NCI-H1436 (cell line): ENCODE results near the gene MAP3K10.
"Not testable (repeated sequence)": the region's sequence is repeated elsewhere in the genome, so short reads cannot be mapped to it uniquely, and the experiment has no call there.

ENCODE experiments used
- DNase-seq: peaks from one replicate; lab custom pipeline; 2025; lab: John Stamatoyannopoulos, UW

Gene MAP3K10

GRCh38 chr19:40190891-40191835 lies at the start of gene MAP3K10:
TSS of gene MAP3K10 (plus strand) at chr19:40191426. CDS start at chr19:40192032, 606 bp downstream.
- no peak for DNase-seq

- DNase-seq = no peak
Measured at GRCh38 chr19:40141551-40141950, 49.7 kb upstream of the MAP3K10 start.

DNA sequence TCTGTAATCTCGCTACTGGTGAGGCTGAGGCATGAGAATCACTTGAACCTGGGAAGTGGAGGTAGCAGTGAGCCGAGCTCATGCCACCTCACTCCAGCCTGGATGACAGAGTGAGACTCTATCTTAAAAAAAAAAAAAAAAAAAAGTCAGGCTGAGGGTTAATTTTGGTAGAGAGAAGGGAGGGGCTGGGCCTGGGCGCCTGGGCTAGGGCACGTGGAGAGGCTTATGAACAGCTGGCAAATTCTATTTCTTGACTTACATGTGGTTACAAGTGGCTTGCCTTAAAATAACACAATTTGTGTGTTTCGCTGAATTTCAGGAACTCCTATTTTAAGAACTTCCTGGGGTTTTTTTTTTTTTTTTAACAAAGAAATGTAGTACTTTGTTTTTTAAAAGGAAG lies 47.6 kb upstream of the MAP3K10 start:
- no peak for DNase-seq

GRCh38 chr19:40144151-40144550 lies 47.1 kb upstream of the MAP3K10 start:
- no peak for DNase-seq

DNA sequence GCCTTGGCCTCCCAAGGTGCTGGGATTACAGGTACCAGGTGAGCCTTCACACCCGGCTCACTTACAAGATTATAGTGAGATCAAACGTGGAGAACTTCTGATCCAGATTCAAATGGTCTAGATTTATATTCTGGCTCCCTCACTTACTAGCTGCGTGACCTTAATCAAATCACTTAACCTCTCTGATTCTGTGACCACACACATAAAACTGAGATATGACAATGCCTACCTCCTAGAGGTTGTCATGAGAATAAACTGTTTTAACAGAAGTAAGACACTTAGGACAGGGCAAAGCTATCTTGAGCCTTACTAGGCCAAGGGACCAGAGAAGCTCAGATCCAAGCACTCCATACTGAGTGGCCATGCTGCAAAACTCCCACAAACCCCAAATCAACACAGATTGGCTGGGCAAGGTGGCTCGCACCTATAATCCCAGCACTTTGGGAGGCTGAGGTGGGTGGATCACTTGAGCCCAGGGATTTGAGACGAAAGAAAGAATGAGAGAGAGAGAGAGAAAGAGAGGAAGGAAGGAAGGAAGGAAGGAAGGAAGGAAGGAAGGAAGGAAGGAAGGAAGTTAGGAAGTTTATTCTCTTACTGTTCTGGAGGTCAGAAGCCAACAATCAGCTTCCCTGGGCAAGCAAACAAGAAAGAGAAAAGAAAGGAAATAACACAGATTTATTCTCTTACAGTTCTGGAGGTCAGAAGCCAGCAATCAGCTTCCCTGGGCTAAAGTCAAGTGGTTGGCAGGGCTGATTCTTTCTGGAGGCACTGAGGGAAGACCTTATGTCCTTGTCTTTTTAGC lies 46.1 kb upstream of the MAP3K10 start:
- no peak for DNase-seq

GRCh38 chr19:40145749-40146029 lies 45.5 kb upstream of the MAP3K10 start:
- DNase-seq = not testable (repeated sequence)

- DNase-seq = no peak
Measured at GRCh38 chr19:40147338-40147692, 43.9 kb upstream of the MAP3K10 start.

DNA sequence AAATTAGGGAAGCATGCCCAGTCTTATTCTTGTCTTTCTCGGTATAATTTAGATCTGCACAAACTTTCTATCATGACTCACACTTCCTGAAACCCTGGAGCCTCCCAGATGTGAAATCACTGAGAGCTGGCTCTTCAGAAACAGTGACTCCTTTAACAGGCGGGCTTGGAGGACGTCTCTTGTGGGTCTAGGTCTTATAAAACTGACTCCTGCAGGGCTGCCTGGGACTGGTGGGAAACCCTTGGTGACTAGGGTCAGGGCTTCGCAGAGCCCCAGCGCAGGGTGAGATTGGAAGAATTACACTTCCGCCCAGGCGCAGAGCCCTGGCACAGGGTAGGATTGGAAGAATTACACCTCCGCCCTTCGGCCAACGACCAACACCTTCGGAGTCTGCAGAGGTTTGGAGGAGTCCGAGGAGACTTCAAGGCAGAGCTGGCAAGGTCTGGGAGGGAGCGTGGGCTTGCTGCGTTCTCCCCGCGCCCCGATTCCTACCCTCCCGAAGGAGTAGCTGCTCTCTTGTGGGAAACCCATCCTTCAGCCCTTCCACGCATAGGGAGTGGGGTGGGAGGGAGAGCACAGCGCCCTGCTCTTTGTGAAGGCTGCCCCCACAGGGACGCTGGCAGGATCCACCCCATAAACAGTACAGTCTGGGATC lies 43.4 kb upstream of the MAP3K10 start:
- DNase-seq = no peak

- DNase-seq = no peak
Measured at GRCh38 chr19:40149501-40149900, 41.7 kb upstream of the MAP3K10 start.

GRCh38 chr19:40150170-40150569 lies 41.1 kb upstream of the MAP3K10 start:
- DNase-seq = no peak

- DNase-seq = no peak
Measured at GRCh38 chr19:40154121-40154680, 37.0 kb upstream of the MAP3K10 start.

- DNase-seq = no peak
Measured at GRCh38 chr19:40155749-40156265, 35.4 kb upstream of the MAP3K10 start.

DNA sequence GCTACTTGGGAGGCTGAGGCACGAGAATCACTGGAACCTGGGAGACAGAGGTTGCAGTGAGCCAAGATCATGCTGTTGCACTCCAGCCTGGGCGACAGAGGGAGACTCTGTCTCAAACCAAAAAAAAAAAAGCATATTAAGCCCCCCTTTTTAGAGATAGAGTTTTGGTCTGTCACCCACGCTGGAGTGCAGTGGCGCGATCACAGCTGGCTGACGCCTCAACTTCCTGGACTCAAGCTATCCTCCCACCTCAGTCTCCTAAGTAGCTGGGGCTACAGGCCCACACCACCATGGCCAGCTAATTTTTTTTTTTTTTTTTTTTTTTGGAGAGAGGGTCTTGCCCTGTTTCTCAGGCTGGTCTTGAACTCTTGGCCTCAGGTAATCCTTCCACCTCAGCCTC lies 34.2 kb upstream of the MAP3K10 start:
- no peak for DNase-seq

DNA sequence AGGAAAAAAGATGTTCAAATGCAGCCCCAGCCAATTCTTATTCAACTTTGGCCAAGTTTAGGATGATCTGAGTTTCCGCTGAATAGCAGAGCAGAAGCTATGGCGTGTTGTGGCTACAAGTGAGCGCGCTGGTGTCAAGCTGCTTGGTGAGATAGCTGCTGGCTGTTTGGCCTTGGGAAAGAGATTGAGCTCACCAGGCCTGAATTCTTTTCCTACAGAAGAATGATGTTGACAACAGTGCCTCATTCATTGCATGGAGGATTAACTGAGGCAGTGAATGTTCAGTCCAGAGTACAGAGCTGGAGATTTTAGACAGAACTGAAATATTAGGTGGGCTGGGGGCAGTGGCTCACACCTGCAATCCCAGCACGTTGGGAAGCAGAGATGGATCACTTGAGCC lies 31.5 kb upstream of the MAP3K10 start:
- no peak for DNase-seq

DNA sequence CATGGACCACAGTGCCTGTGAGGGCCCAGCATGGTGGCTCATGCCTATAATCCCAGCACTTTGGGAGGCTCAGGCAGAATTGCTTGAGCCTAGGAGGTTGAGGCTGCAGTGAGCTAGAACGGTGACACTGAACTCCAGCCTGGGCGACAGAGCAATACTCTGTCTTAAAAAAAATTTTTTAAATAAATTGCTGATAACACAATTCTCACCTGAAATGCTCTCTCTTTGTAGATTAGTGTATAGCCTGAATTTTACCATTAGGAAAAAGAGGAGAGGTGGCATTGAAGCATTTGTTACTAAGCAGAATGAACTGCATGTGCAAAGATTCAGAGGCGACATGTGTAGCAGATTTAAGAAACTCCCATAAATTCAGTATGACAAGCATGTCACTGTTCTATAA lies 29.1 kb upstream of the MAP3K10 start:
- no peak for DNase-seq

DNA sequence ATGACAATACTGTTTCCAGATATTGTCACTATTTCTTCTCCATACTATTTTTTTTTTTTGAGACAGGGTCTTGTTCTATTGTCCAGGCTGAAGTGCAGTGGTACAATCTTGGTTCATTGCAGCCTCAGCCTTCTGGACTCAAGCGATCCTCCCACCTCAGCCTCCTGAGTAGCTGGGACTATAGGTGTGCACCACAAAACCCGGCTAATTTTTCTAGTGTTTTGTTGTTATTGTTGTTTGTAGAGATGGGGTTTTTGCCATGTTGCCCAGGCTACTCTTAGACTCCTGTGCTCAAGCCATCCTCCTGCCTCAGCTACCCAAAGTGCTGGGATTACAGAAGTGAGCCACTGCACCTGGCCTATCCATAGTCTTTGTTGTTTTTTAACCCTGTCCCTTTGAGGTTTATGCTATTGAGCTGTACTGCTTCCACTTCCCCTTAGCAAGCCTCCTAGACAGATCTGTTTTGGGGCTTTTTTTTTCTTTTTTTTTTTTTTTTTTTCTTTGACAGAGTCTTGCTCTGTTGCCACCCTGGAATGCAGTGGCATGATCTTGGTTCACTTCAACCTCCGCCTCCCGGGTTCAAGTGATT lies 27.6 kb upstream of the MAP3K10 start:
- no peak for DNase-seq

- peak; percentile 21 for DNase-seq
Measured at GRCh38 chr19:40165362-40165937, 25.8 kb upstream of the MAP3K10 start.

DNA sequence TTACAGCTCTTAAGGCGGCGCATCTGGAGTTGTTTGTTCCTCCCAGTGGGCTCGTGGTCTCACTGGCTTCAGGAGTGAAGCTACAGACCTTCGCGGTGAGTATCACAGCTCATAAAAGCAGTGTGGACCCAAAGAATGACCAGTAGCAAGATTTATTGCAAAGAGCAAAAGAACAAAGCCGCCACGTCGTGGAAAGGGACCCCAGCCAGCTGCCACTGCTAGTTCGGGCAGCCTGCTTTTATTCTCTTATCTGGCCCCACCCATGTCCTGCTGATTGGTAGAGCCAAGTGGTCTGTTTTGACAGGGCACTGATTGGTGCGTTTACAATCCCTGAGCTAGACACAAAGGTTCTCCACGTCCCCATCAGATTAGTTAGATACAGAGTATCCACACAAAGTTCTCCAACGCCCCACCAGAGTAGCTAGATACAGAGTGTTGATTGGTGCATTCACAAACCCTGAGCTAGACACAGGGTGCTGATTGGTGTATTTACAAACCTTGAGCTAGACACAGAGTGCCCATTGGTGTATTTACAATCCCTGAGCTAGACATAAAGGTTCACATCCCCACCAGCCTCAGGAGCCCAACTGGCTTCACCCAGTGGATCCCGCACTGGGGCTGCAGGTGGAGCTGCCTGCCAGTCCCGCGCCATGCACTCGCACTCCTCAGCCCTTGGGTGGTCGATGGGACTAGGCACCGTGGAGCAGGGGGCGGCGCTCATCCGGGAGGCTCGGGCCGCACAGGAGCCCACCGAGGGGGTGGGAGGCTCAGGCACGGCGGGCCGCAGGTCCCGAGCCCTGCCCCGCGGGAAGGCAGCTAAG lies 21.5 kb upstream of the MAP3K10 start:
- DNase-seq = not testable (repeated sequence)

DNA sequence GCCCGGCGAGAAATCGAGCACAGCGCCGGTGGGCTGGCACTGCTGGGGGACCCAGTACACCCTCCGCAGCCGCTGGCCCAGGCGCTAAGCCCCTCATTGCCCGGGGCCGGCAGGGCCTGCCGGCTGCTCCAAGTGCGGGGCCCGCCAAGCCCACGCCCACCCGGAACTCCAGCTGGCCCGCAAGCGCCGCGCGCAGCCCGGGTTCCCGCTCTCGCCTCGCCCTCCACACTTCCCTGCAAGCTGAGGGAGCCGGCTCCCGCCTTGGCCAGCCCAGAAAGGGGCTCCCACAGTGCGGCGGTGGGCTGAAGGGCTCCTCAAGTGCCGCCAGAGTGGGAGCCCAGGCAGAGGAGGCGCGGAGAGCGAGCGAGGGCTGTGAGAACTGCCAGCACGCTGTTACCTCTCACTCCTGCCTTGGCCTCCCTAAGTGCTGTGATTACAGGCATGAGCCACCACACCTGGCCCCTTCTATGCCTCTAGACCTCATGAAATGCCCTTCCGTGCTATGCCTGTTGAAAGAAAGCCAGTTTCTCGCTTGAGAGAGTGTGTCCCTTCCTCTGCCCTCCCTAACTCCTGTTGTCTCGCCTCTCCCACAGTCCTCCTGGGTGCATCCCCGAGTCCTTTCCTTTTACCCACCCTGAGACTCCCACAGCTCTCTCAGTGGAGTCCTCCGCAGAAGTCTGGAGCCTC lies 20.8 kb upstream of the MAP3K10 start:
- not testable (repeated sequence) for DNase-seq

DNA sequence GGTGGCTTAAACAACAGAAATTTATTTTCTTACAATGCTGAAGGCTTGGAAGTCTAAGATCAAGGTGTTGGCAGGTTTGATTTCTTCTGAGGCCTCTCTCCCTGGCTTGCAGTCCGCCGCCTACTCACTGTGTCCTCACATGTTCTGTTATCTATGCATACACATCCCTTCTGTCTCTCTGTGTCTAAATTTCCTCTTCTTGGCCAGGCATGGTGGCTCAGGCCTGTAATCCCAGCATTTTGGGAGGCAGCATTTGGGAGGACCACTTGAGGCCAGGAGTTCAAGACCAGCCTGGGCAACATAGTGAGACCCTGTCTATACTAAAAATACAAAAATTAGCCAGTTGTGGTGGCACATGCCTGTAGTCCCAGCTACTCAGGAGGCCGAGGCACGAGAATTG lies 19.9 kb upstream of the MAP3K10 start:
- not testable (repeated sequence) for DNase-seq
